GM18868 (cell line): ENCODE data around the gene ZBTB37.
"Not testable (repeated sequence)": the region's sequence is repeated elsewhere in the genome, so short reads cannot be mapped to it uniquely, and the experiment has no call there.

Experiments used
- ATAC-seq: cut with Tn5 transposase; IDR thresholded peaks from one replicate; pipeline ENCODE4 v1.9.1; 2021; ENCODE audit warnings: mild to moderate bottlenecking, moderate library complexity; ENCODE audit not compliant: unreplicated experiment

ZBTB37 gene

DNA sequence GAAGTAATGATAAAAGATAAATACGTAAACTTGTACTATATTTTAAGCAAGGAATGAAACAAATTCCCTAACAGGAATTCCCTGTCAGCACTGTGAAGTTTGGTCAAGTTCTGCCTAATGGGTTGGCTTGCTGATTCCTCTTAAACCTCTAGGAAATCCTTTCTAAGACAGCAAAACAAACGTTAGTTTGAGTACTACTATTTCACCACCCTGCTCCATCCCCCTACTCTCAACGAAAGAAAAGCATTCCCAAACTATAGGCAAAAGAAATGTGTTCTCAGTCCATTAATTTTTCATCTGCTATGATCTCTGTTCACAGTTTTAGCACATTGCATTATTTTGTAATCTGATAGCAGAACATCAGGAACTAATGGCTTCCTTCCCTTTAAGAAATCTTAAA lies 32.8 kb downstream of the ZBTB37 start:
- no peak for ATAC-seq

GRCh38 chr1:173903827-173904531 lies 35.8 kb downstream of the ZBTB37 start:
- ATAC-seq = no peak

DNA sequence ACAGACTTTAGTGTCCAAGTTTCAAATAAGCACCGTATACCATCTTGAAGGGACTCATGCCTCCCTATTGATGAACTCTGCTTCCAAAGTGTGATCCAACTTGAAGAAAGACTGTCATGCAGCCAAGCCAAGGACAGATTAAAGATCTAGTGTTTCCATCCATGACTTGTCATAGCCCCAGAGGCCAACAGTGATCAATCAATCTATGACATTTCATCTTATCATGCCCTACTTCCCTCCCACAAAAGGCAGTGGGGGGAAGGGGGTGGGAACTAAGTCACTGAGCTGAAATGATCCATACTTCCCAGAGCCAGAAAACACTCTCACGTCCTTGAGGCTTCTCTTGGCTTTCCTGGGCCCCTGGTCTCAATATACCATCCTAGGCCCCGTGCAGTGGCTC lies 44.9 kb downstream of the ZBTB37 start:
- no peak for ATAC-seq

DNA sequence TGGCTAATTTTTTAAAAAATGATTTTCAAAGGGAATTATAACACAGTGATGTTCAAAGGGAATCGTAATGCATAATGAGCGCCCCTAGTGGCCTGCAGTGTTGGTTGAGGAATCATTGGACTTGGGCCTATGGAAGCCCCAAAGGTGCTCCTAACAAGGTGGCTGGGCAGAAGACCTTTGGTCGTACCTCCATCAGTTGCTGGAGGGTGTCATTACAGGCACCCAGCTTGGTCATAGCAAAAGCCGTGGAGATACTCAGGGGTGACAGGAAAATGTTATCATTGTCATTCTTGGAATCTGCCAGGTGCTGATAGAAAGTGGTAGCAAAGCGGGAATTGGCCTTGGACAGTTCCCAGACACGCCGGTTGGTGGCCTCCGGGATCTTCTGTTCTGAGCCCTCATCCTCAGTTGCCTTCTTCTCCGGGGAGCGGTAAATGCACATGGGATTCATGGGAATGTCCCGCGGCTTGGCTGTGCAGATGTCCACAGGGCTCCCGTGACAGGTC lies 46.2 kb downstream of the ZBTB37 start:
- no peak for ATAC-seq

- ATAC-seq = no peak
These were observed 47.4 kb downstream of the ZBTB37 start for GRCh38 chr1:173915596-173915995.

DNA sequence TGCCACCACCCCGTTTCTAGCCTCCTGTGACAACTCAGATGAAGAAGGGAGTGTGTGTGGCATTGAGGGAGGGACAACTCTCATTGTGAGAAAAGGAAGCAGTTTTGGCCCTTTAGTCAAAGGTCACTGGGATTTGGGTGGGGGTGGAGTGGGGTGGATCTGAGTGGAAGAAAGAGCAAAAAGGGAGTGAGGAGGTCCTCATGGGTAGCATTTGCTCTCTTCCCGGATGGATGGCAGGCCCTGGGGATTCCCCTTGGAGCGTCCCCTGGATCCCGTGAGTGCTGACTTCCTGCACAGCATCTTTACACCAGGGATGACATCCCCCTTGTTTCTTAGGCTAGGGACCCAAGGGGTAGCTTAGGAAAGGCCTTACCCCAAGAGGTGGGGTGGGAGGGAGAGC lies 48.5 kb downstream of the ZBTB37 start:
- no peak for ATAC-seq

DNA sequence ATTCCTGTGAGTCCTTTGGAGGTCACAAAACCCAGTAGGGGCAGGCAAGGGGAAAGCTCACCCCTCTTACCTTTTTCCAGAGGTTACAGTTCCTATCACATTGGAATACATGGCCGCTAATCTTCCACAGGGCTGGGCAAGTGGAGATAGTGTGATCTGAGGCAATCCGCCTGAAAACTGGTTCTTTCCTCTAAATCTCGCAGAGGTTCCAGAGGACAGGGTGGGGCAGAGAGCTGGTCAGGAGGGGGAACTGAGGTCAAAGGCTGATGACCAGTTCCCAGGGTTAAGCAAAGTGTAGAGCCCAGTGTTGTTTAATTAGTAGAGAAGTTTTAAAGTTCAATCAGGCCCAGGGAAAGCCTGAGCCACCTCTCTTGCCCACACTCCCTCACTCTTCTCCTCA lies 49.0 kb downstream of the ZBTB37 start, which contains the start of gene SERPINC1:
Gene SERPINC1, minus strand, starts transcription at position 179 of the 400 bp plus-strand sequence. Its CDS starts 68 bp downstream, at position 111.
- no peak for ATAC-seq

DNA sequence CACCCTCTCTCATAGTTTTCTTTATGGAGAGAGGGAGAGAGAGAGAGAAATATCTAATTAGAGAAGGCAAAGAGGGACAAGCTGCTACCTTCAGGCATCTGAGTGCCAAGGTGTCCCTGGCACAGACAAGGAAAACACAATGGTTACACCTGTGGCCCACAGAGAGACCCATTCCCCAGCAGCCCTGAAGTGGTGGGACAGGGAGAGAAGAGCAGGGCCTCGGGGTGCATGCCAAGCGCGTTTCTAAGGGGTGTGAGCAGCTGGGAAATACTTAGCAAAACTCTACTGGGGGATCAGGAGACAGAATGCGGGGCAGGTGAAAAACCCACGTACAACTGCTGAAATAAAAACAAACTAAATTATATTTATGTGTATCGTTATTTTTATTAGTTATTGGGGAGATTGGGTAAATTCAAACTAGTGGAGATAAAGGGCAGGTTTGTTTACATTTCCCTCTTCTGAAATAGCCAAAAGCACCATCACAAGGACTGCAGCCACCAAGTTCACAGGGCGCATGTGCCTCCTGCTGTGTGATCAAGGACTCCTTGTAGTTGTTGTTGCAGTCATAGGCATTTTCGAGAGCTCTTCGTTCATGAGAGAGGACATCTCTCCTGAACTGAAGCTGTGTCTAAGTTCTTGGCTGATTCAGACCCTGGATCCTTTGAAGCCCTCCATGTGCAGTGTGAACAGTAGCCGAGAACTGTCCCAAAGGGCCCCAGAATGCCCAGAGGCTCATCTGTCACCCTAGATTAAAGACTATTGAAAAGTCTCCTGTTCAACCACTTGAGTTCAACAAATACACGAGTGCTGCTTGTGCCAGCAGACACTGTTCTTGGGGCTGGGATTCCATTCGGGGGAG lies 49.7 kb downstream of the ZBTB37 start:
- no peak for ATAC-seq

DNA sequence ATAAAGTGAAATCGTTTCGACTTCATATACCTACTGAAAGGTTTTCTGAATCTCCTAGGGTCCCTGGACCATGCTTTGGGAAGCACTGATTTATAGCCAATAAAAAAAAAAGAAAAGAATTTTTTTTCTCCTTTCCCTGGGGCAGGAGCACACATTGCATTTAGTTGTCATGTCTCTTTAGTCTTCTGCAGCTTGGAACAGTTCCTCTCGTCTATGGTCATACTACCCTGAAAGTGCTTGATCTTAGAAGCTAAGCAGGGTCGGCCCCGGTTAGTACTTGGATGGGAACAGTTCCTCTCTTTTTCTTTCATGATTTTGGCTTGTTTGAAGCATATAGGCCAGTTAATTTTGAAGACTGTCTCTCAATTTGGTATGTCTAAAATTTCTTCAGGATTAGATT lies 52.7 kb downstream of the ZBTB37 start:
- no peak for ATAC-seq

DNA sequence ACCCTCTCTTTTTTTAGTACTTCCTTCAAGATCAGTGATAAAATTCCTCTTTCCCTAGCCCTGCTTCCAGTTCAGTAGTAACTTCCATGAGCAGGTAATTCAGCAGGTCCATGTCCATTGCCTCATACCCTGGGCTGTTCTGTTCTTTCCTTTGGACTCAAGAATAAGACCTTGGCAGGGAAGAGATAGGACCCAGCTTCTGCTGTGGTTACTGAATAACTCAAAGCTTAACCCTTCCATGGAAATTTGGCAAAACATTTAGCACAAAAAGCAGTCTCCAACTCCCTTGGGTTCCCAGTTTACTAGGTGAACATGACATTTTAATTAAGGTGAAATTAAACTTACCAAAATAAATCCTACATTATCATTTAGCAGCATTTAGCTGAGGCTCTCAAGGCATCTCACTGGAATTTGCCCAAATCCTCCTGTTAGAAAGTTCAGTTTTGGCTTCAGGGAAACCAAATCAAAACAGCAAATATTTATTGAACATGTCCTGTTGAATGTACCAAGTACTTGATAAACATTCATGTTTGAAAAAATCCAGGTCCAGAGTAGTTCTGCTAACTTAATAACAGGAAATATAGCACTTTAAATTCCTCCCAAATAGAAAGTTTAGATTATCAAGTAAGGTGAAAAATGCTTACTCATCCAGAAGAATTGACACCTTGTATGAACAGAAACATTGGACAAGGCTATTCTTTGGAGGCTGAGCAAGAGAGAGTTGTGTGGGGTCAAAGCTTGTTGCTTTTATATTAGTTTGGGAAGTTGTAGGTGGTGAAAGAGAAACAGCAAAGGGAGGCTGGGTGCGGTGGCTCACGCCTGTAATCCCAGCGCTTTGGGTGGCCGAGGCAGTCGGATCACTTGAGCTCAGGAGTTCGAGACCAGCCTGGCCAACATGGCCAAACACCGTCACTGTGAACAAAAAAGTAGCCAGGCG lies 57.4 kb downstream of the ZBTB37 start:
- ATAC-seq = no peak

GRCh38 chr1:173930541-173930940 lies 62.4 kb downstream of the ZBTB37 start:
- not testable (repeated sequence) for ATAC-seq

DNA sequence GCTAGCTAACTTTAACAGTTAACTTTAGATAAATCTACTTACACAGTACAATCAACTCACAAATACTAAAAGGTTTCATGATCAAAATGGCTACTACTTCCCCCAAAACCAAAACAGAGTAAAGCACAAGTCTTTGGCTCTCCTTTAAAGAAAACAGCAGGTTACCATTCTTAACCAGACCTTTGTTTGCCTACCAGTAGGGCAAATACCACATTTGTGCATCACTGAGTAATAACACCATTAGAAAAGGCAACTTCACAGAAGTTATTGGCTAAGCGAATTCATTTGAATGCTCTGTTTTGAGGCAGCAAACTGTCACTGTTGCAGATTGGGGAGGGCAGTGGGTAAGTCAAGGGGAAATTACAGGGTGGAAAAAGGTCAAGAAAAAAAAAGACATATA lies 66.3 kb downstream of the ZBTB37 start:
- ATAC-seq = no peak

DNA sequence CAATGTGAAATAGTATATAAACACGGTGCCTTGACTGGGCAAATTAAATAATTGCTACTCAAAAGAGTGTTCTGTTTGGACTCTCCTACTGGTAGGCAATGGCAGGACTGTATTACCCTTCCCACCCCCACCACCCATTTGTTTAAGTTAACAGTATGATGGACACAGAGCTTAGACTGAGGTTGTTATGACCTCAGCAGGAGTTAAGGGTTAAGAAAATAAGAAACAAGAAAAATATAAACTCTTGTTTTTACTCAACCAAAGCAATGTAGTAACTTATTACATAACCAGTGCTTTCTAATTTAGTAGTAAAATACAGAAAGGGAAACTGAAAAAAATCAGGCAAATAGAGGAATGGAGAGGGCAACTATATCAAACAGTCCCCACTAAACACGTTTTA lies 68.9 kb downstream of the ZBTB37 start:
- ATAC-seq = no peak

DNA sequence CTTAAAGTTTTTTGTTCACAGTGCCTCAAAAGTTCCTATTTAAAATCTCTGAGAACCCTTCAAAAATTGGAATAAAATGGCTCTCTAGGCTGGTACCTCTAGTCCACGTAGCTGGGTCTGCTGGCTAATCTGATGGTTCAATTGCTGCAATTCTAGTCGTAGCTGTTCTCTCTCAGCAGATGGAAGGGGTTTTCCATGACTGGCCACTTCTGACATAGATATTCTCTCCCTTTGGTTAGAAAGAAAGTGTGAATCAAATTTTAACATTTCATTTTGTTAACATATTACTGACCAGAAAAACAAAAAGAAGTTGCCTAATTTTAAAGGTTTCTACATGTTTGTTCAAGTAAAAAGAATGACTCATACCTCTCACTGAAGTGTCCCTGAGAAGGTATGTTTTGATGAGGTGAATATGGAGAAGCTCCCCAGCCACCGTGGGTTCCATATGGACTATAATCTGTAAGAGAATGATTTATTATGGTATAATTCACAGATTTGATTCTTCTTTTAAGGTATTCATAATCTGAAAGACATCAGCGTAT lies 78.3 kb downstream of the ZBTB37 start:
- ATAC-seq = no peak

- ATAC-seq = no peak
These were observed 80.4 kb downstream of the ZBTB37 start for GRCh38 chr1:173948594-173948993.
